ENCODE measurements around the gene GOLGB1.
"Not testable (repeated sequence)": the region's sequence is repeated elsewhere in the genome, so short reads cannot be mapped to it uniquely, and the experiment has no call there.

Gene GOLGB1

GRCh38 chr3:121749276-121750086 is at the start of gene GOLGB1:
TSS of gene GOLGB1 (minus strand) at chr3:121749741. CDS start at chr3:121730971, 18,770 bp downstream.
- peak within 1 kb of the TSS; percentile 86 for H3K4me3 ChIP-seq (replicated peaks; ENCODE audit: low read depth, low read length)
- H3K27me3 ChIP-seq (replicated peaks; ENCODE audit: control insufficient read depth, insufficient read depth, low read length): no peaks in the 10 kb centered on the region
- no peaks in the 10 kb centered on the region for H3K36me3 ChIP-seq (ENCODE audit: control insufficient read depth, insufficient read depth, low read length)
- TF ChIP-seq CTCF (IDR thresholded peaks at IDR 0.05; ENCODE audit: insufficient read depth, low read length, poor library complexity, severe bottlenecking): no peak
- peak; percentile 91 for DNase-seq (ENCODE audit: extremely low read depth, insufficient read length)

GRCh38 chr3:121796970-121797369 is 47.4 kb upstream of the GOLGB1 start:
- DNase-seq (ENCODE audit: extremely low read depth, insufficient read length): no peak
- Histone ChIP-seq H3K27me3 (replicated peaks; ENCODE audit: control insufficient read depth, insufficient read depth, low read length) (no peaks in the 10 kb centered on the region), H3K36me3 (ENCODE audit: control insufficient read depth, insufficient read depth, low read length) (no peaks in the 10 kb centered on the region), H3K4me3 (replicated peaks; ENCODE audit: low read depth, low read length) (no peak overlapping the region)
- no peak for TF ChIP-seq CTCF (IDR thresholded peaks at IDR 0.05; ENCODE audit: insufficient read depth, low read length, poor library complexity, severe bottlenecking)

GRCh38 chr3:121794264-121794983 is 44.9 kb upstream of the GOLGB1 start:
- Histone ChIP-seq H3K4me3 (replicated peaks; ENCODE audit: low read depth, low read length) (no peak overlapping the region), H3K36me3 (ENCODE audit: control insufficient read depth, insufficient read depth, low read length) (no peaks in the 10 kb centered on the region; the same call in 1 of the 2 replicates), H3K27me3 (replicated peaks; ENCODE audit: control insufficient read depth, insufficient read depth, low read length) (no peaks in the 10 kb centered on the region)
- DNase-seq (ENCODE audit: extremely low read depth, insufficient read length): peak; percentile 23
- TF ChIP-seq CTCF (IDR thresholded peaks at IDR 0.05; ENCODE audit: insufficient read depth, low read length, poor library complexity, severe bottlenecking): no peak

GRCh38 chr3:121793078-121793477 is 43.5 kb upstream of the GOLGB1 start:
- TF ChIP-seq CTCF (IDR thresholded peaks at IDR 0.05; ENCODE audit: insufficient read depth, low read length, poor library complexity, severe bottlenecking): no peak
- H3K4me3 ChIP-seq (replicated peaks; ENCODE audit: low read depth, low read length): peak overlapping the region; percentile 0; the same call in 1 of the 2 replicates
- no peaks in the 10 kb centered on the region for H3K27me3 ChIP-seq (replicated peaks; ENCODE audit: control insufficient read depth, insufficient read depth, low read length)
- H3K36me3 ChIP-seq (ENCODE audit: control insufficient read depth, insufficient read depth, low read length): peaks cover 2% of the 10 kb centered on the region
- no peak for DNase-seq (ENCODE audit: extremely low read depth, insufficient read length)

GRCh38 chr3:121786485-121786884 is 36.9 kb upstream of the GOLGB1 start:
- Histone ChIP-seq H3K27me3 (replicated peaks; ENCODE audit: control insufficient read depth, insufficient read depth, low read length) (no peaks in the 10 kb centered on the region), H3K4me3 (replicated peaks; ENCODE audit: low read depth, low read length) (no peak overlapping the region), H3K36me3 (ENCODE audit: control insufficient read depth, insufficient read depth, low read length) (peaks cover 5% of the 10 kb centered on the region)
- no peak for TF ChIP-seq CTCF (IDR thresholded peaks at IDR 0.05; ENCODE audit: insufficient read depth, low read length, poor library complexity, severe bottlenecking)
- DNase-seq (ENCODE audit: extremely low read depth, insufficient read length): no peak

GRCh38 chr3:121782784-121783183 is 33.2 kb upstream of the GOLGB1 start:
- not testable (repeated sequence) for H3K4me3 ChIP-seq (replicated peaks; ENCODE audit: low read depth, low read length); H3K36me3 ChIP-seq (ENCODE audit: control insufficient read depth, insufficient read depth, low read length); DNase-seq (ENCODE audit: extremely low read depth, insufficient read length); H3K27me3 ChIP-seq (replicated peaks; ENCODE audit: control insufficient read depth, insufficient read depth, low read length)
